AG09309 (cell line): ENCODE measurements around the gene PDE2A.
A peak's percentile ranks its signal among the peaks of the same experiment; 100 is the strongest.

Experiments used
- DNase-seq: peaks from one replicate; pipeline ENCODE4 v3.0.0-alpha.2; 2010; ENCODE audit warnings: low read depth
- H3K4me3 ChIP-seq: 2 replicates; pipeline ENCODE4 v1.5.1; 2011; ENCODE audit warnings: mild to moderate bottlenecking, low read depth, low read length, moderate library complexity; ENCODE audit not compliant: control insufficient read depth
- TF ChIP-seq, protein P1 (sequence below): IDR thresholded peaks from 2 replicates; pipeline ENCODE4 v1.5.1; 2011; ENCODE audit warnings: mild to moderate bottlenecking, low read depth, low read length, inconsistent platforms; ENCODE audit not compliant: insufficient read depth, control insufficient read depth; ENCODE audit errors: missing control alignments

Gene PDE2A

DNA sequence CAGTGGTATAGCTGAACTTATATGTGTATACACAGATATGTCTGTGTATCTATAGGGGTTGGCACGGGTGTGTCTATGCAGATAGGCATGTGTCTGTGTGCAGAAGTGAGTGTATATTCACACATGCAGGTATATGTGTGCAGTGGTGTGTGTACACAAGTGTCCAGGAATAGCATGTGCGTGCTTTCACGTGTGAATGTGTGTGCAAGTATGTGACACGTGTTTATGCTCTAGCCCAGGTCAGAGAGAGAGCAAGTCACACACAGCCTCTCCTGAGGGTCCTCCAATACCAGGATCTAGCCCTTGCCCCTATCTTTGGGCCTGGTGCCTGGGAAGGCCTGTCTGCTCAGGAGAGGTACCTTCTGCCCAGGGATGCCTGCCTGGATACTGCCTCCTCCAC is 26.3 kb downstream of the PDE2A start:
- TF ChIP-seq, protein P1, sequence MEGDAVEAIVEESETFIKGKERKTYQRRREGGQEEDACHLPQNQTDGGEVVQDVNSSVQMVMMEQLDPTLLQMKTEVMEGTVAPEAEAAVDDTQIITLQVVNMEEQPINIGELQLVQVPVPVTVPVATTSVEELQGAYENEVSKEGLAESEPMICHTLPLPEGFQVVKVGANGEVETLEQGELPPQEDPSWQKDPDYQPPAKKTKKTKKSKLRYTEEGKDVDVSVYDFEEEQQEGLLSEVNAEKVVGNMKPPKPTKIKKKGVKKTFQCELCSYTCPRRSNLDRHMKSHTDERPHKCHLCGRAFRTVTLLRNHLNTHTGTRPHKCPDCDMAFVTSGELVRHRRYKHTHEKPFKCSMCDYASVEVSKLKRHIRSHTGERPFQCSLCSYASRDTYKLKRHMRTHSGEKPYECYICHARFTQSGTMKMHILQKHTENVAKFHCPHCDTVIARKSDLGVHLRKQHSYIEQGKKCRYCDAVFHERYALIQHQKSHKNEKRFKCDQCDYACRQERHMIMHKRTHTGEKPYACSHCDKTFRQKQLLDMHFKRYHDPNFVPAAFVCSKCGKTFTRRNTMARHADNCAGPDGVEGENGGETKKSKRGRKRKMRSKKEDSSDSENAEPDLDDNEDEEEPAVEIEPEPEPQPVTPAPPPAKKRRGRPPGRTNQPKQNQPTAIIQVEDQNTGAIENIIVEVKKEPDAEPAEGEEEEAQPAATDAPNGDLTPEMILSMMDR = no peak
- no peak overlapping the region for H3K4me3 ChIP-seq
- DNase-seq = no peak

DNA sequence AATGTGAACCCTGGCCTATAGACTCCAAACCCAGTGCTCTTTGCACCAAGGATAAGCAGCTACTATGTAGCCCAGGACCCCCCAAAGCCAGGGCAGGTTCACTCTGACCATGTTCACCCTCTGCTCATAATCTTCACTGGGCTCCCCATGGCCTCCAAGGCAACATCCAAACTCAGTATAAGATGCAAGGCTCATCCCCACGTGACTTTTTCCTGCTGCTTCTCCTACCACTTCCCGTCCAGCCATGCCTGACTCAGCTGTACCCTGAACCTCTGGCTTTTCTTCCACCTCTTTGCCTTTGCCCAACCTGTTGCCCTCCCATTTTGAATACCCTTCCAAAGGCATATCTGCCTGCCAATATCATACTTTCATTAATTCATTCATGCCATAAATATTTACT is 27.8 kb downstream of the PDE2A start:
- TF ChIP-seq, protein P1 = no peak
- no peak overlapping the region for H3K4me3 ChIP-seq
- DNase-seq = no peak

DNA sequence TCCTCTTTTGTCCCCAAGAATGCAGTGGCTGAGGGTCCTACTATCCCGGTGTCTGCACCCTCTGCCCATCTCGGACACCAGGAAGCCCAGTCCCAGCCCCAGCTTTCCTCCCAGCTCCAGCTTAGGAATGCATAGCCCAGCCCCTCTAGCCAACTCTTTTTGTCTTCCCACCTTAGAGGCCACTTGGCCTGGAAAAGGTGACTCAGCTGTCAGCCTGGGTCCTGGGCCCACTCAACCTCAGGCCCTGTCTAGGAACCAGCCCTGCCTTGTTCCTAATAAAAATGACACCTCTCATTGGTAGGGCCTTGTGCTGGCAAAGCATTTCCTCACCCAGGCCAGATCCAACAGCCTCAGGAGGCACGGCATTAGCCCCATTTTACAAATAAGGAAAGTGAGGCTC is 28.2 kb downstream of the PDE2A start:
- TF ChIP-seq, protein P1 = no peak
- DNase-seq = no peak
- no peak overlapping the region for H3K4me3 ChIP-seq

DNA sequence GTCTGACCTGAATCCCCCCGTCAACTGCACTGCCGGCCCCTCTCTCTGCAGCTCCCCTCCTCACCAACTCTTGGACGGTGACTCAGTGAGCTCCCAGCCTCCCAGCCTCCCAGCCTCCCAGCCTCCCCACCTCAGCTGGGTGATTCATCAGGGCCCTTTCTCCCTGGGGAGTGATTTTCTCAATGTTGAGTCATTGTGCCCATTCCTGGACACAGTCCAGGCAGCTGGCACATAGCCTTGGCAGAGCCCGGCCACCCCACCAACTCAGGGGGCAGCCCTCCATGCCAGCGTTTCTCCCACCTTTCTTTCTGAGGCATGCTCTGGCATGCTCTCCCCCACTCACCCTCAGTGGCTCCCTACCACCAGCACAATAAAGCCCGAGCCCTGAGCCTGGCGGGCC is 30.7 kb downstream of the PDE2A start:
- TF ChIP-seq, protein P1 = no peak
- no peak for DNase-seq
- H3K4me3 ChIP-seq = no peak overlapping the region

DNA sequence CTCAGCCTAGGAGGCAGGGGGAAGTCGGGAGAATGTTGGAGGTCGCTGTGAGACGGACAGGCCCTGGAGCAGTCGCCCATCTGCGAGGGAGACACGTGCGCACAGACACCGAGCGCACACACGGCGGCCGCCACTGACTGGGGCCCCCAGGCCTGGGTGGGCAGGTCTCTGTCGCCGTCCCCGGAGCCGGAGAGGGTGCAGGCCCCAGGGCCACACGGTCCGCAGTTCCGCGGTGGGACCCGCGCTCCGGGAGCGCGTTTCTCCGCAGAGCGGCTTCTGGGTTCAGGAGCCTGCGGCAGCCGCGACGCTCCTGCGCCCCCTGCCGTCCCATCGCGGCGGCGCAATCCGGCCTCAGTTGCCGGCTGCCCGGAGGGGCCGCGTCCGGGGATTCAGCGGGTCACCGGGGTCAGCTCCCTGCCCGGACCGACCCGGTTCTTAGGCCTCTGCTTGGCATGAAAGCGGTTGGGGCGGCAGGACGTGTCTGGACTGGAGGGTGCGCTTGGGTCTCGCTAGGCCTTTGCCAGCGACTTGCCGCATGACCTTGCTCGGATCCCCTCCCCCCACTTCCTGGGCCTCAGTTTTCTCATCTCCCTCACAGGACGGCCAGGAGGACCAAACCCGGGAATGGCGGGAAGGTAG is 31.2 kb downstream of the PDE2A start:
- no peak for DNase-seq
- TF ChIP-seq, protein P1 = peak; percentile 69
- peak overlapping the region; percentile 41 for H3K4me3 ChIP-seq

DNA sequence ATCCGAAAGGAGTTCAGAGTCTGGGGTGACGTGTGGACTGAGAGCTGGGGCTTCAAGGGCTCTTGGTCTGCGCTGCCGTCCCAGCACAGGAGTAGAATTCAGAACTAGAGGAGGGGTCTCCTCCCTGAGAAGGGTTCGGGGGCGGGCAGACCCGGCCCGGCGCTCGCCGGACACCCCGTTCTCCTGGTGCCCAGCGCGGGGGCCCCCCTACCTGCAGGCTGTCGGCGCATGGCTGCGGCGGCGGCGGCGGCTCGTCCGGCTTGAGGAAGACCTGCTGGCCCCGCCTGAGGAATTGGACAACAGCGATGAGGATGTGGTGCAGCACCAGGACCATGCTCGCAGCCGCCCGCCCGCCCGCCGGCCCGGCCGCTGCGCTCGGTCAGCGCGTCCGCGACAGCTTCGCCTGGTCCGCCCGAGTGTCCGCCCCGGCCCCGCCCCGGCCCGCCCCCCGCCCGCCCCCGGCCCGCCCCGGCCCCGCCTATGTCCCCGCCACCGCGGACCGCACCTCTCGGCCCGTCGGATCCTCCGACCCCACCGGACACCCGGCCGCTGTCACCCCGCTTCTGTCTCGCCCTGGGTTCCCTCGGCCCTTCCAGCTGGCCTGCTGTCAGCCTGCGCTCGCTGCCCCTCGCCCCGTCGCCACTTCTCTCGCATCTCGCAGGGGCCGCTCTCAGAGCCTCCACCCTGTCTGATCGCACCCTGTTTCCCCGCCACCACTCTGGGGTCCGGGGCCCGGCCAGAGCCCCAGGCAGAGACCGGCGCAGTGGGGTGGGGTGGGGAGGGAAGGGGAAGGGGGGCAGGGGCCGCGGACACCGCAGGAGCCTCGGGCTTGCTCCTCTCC is 32.0 kb downstream of the PDE2A start:
- TF ChIP-seq, protein P1 = no peak
- H3K4me3 ChIP-seq = peak overlapping the region; percentile 41
- no peak for DNase-seq
